H9 (cell line): ENCODE data around the gene OR14A2. TPM values are rescaled to one million over a fixed set of nuclear protein-coding genes. Genes with fewer than 3 reads are reported as not detected.
"Not testable (repeated sequence)": the region's sequence is repeated elsewhere in the genome, so short reads cannot be mapped to it uniquely, and the experiment has no call there.

Source experiments
- DNase-seq: peaks from one replicate; pipeline ENCODE4 v3.0.0-alpha.2; 2017
- H2AFZ ChIP-seq: one replicate; pipeline ENCODE4 v1.6.1; 2013; ENCODE audit warnings: mild to moderate bottlenecking, low read length, control low read depth, moderate library complexity
- H2AK5ac ChIP-seq: 2 replicates; pipeline ENCODE4 v1.6.1; 2013; ENCODE audit warnings: low read length, control low read depth, mixed read lengths; ENCODE audit not compliant: insufficient read length
- H2BK120ac ChIP-seq: one replicate; pipeline ENCODE4 v1.6.1; 2013; ENCODE audit warnings: low read depth, mild to moderate bottlenecking, low read length, control low read depth, inconsistent platforms; ENCODE audit not compliant: poor library complexity, severe bottlenecking
- H2BK12ac ChIP-seq: 2 replicates; pipeline ENCODE4 v1.6.1; 2013; ENCODE audit warnings: low read length, control low read depth, mixed read lengths, low read depth; ENCODE audit not compliant: insufficient read length
- H2BK15ac ChIP-seq: 2 replicates; pipeline ENCODE4 v1.6.1; 2013; ENCODE audit warnings: low read depth, low read length, control low read depth
- H2BK20ac ChIP-seq: one replicate; pipeline ENCODE4 v1.6.1; 2013; ENCODE audit warnings: low read depth, mild to moderate bottlenecking, low read length, control low read depth, inconsistent platforms; ENCODE audit not compliant: poor library complexity, severe bottlenecking
- H2BK5ac ChIP-seq: 2 replicates; pipeline ENCODE4 v1.6.1; 2013; ENCODE audit warnings: low read length, control low read depth, mixed read lengths; ENCODE audit not compliant: insufficient read length
- H3K14ac ChIP-seq: 2 replicates; pipeline ENCODE4 v1.6.1; 2013; ENCODE audit warnings: low read length, control low read depth; ENCODE audit not compliant: insufficient read depth
- H3K18ac ChIP-seq: 2 replicates; pipeline ENCODE4 v1.6.1; 2013; ENCODE audit warnings: low read depth, mild to moderate bottlenecking, mixed read lengths, low read length, control low read depth; ENCODE audit not compliant: insufficient read length
- H3K23ac ChIP-seq: 2 replicates; pipeline ENCODE4 v1.6.1; 2013; ENCODE audit warnings: low read length, control low read depth, mixed read lengths, low read depth; ENCODE audit not compliant: insufficient read length
- H3K23me2 ChIP-seq: 2 replicates; pipeline ENCODE4 v1.6.1; 2013; ENCODE audit warnings: low read depth, mild to moderate bottlenecking, mixed read lengths, low read length, control low read depth; ENCODE audit not compliant: insufficient read length, poor library complexity, severe bottlenecking
- H3K27ac ChIP-seq: 2 replicates; pipeline ENCODE4 v1.5.1; 2013; ENCODE audit warnings: low read length, control low read depth, mixed read lengths, low read depth; ENCODE audit not compliant: insufficient read length
- H3K27me3 ChIP-seq: 2 replicates; pipeline ENCODE4 v1.6.1; 2013; ENCODE audit warnings: low read length, control low read depth, inconsistent platforms; ENCODE audit not compliant: insufficient read depth
- H3K4ac ChIP-seq: 2 replicates; pipeline ENCODE4 v1.6.1; 2013; ENCODE audit warnings: low read depth, mild to moderate bottlenecking, control low read depth, inconsistent platforms, low read length, moderate library complexity
- H3K4me1 ChIP-seq: 2 replicates; pipeline ENCODE4 v1.6.1; 2013; ENCODE audit warnings: low read length, control low read depth, inconsistent platforms; ENCODE audit not compliant: insufficient read depth
- H3K4me2 ChIP-seq: 2 replicates; pipeline ENCODE4 v1.6.1; 2013; ENCODE audit warnings: low read length, control low read depth, mixed read lengths; ENCODE audit not compliant: insufficient read length, insufficient read depth
- H3K56ac ChIP-seq: 2 replicates; pipeline ENCODE4 v1.6.1; 2013; ENCODE audit warnings: low read depth, mild to moderate bottlenecking, mixed read lengths, low read length, control low read depth; ENCODE audit not compliant: insufficient read length
- H3K79me1 ChIP-seq: 2 replicates; pipeline ENCODE4 v1.6.1; 2013; ENCODE audit warnings: low read depth, mild to moderate bottlenecking, moderate library complexity, low read length, control low read depth, inconsistent platforms; ENCODE audit not compliant: insufficient read depth, poor library complexity, severe bottlenecking
- H3K79me2 ChIP-seq: 2 replicates; pipeline ENCODE4 v1.6.1; 2013; ENCODE audit warnings: low read length, control low read depth, inconsistent platforms; ENCODE audit not compliant: insufficient read depth
- H3K9ac ChIP-seq: 2 replicates; pipeline ENCODE4 v1.6.1; 2013; ENCODE audit warnings: low read length, control low read depth, mixed read lengths; ENCODE audit not compliant: insufficient read length; ENCODE audit errors: extremely low read depth
- H3K9me3 ChIP-seq: one replicate; pipeline ENCODE4 v1.6.1; 2013; ENCODE audit warnings: low read depth, low read length, inconsistent platforms; ENCODE audit not compliant: control insufficient read depth
- H3T11ph ChIP-seq: one replicate; pipeline ENCODE4 v1.6.1; 2013; ENCODE audit warnings: mild to moderate bottlenecking, low read length, control low read depth, inconsistent platforms
- H4K20me1 ChIP-seq: one replicate; pipeline ENCODE4 v1.6.1; 2013; ENCODE audit not compliant: control insufficient read depth, insufficient read length, insufficient read depth
- H4K5ac ChIP-seq: 2 replicates; pipeline ENCODE4 v1.6.1; 2013; ENCODE audit warnings: low read depth, mild to moderate bottlenecking, mixed read lengths, low read length, control low read depth; ENCODE audit not compliant: insufficient read length
- H4K8ac ChIP-seq: replicated peaks from 2 replicates; pipeline ENCODE4 v1.6.1; 2013; ENCODE audit warnings: low read length, control low read depth, mixed read lengths, low read depth; ENCODE audit not compliant: insufficient read length
- H4K91ac ChIP-seq: 2 replicates; pipeline ENCODE4 v1.6.1; 2013; ENCODE audit warnings: low read depth, mild to moderate bottlenecking, moderate library complexity, mixed read lengths, low read length, control low read depth; ENCODE audit not compliant: insufficient read length
- H3K27ac Mint-ChIP-seq, 3 experiments: 2 replicates in 2 of 3; 3 replicates in 1 of 3; pipeline ENCODE4 v1.8.0; 2020 to 2021; ENCODE audit warnings: mixed read lengths in 3 of 3, mild to moderate bottlenecking in 1 of 3, moderate library complexity in 1 of 3
- H3K27me3 Mint-ChIP-seq: 2 replicates; pipeline ENCODE4 v1.8.0; 2021; ENCODE audit warnings: low read depth, mild to moderate bottlenecking, moderate library complexity, mixed read lengths
- H3K36me3 Mint-ChIP-seq, 3 experiments: 2 replicates in 2 of 3; 3 replicates in 1 of 3; pipeline ENCODE4 v1.8.0; 2020 to 2021; ENCODE audit warnings: low read depth in 3 of 3, mixed read lengths in 3 of 3; ENCODE audit not compliant: insufficient read depth in 1 of 3
- H3K4me1 Mint-ChIP-seq, 2 experiments: 2 replicates each; pipeline ENCODE4 v1.8.0; 2020; ENCODE audit warnings: mixed read lengths in 2 of 2
- H3K4me3 Mint-ChIP-seq, 2 experiments: 2 replicates in 1 of 2; 3 replicates in 1 of 2; pipeline ENCODE4 v1.8.0; 2020 to 2021; ENCODE audit warnings: mild to moderate bottlenecking in 2 of 2, mixed read lengths in 2 of 2, moderate library complexity in 1 of 2
- H3K9me3 Mint-ChIP-seq, 2 experiments: 2 replicates in 1 of 2; 3 replicates in 1 of 2; pipeline ENCODE4 v1.8.0; 2020; ENCODE audit warnings: mild to moderate bottlenecking in 2 of 2, mixed read lengths in 2 of 2, moderate library complexity in 1 of 2
- WGBS: extraction: QIAGEN DNeasy Blood & Tissue Kit; methylation state at CpG from one replicate; pipeline ENCODE4 v1.1.7; 2013; ENCODE audit warnings: missing lambda C conversion rate, low lambda C conversion rate, mixed read lengths; ENCODE audit not compliant: insufficient read length; ENCODE audit errors: extremely low coverage; 5-methylcytosine and 5-hydroxymethylcytosine counted together
- total RNA-seq: library from RNA; stranded (reverse); gene quantifications from 2 replicates; pipeline ENCODE4 v1.2.1, GENCODE V29; 2021
- TF ChIP-seq, protein P1 (sequence below): fragments of 200-600 bp; sonication (generic); conservative IDR thresholded peaks from 3 replicates; pipeline ENCODE4 v1.8.0; 2021; ENCODE audit warnings: antibody characterized with exemption, mild to moderate bottlenecking

The OR14A2 gene
- total RNA-seq, 1 experiment from 2014 or later, result not detected

DNA sequence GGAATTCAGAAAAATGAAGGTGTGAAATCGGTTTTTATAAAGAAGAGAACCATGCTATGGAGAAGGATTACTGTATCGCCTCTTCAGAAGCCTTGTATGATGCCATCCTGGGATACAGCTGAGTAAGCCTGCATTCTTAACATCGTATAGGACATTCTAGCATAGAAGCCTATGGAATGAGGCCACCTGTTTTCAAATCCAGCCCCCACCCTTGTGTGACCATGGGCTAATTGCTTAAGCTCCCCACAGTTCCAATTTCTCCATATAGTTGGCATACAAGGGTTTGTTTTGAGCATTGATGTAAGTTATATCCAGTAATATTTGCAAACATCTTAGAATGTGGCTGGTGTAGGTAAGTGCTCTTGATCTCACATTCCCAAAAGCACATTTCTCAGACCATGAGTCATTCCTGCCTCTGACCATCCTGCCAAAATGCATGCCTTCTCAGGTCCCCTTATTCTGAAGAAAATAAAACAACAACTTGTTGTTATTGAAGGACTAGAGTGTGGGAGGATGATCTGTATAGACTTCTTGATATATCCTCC is 1.5 kb downstream of the OR14A2 start:
- DNase-seq, result no peak
- no peak overlapping the region for H4K8ac ChIP-seq

DNA sequence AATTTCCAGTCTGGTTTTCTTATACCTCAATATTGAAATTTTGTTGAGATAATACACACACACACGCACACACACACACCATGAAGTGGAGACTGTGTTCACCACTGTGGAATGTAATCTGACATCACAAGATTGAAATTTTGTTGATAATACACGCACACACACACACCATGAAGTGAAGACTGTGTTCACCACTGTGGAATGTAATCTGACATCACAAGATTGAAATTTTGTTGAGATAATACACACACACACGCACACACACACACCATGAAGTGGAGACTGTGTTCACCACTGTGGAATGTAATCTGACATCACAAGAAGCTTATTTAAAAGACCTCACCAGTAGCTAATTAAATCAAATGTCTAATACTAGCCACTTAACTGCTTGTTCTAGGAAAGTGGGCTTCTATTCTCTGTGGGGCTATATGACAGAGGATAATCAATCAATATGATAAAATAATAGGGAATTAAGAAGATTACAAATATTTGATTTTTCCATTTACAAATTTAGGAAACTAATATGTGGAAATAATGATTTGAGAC is 5.7 kb downstream of the OR14A2 start:
- DNase-seq, result not testable (repeated sequence)

More for the DNA sequence above, 1.5 kb downstream of the OR14A2 start:
- Histone ChIP-seq H3K9ac (no peak overlapping the region), H3K56ac (no peak overlapping the region), H2BK12ac (no peak overlapping the region), H3K79me2 (no peaks in the 10 kb centered on the region), H3K4me1 (no peaks in the 10 kb centered on the region), H3K9me3 (peaks cover 13% of the 10 kb centered on the region), H3K14ac (no peak overlapping the region), H3K27ac (no peak overlapping the region), H3K79me1 (no peaks in the 10 kb centered on the region), H3K4me2 (no peak overlapping the region), H2BK20ac (no peak overlapping the region), H3K18ac (no peak overlapping the region), H2AK5ac (no peak overlapping the region), H4K5ac (no peak overlapping the region), H3K4ac (no peak overlapping the region), H4K20me1 (no peaks in the 10 kb centered on the region), H4K91ac (no peak overlapping the region), H3K23me2 (no peaks in the 10 kb centered on the region), H2AFZ (no peak overlapping the region), H2BK120ac (no peak overlapping the region), H3T11ph (no peak overlapping the region), H2BK5ac (no peak overlapping the region), H2BK15ac (no peak overlapping the region), H3K23ac (no peak overlapping the region), H3K27me3 (no peaks in the 10 kb centered on the region)
- Mint-ChIP-seq H3K4me1 (no peaks in the 10 kb centered on the region), H3K36me3 (no peaks in the 10 kb centered on the region), H3K27ac (no peak overlapping the region), H3K4me3 (no peak overlapping the region), H3K27me3 (no peaks in the 10 kb centered on the region), H3K9me3 (peaks cover 38 to 60% of the 10 kb centered on the region in 2 experiments)
- no CpG with 5 or more reads among the region's 3 CpGs for WGBS
- TF ChIP-seq, protein P1, sequence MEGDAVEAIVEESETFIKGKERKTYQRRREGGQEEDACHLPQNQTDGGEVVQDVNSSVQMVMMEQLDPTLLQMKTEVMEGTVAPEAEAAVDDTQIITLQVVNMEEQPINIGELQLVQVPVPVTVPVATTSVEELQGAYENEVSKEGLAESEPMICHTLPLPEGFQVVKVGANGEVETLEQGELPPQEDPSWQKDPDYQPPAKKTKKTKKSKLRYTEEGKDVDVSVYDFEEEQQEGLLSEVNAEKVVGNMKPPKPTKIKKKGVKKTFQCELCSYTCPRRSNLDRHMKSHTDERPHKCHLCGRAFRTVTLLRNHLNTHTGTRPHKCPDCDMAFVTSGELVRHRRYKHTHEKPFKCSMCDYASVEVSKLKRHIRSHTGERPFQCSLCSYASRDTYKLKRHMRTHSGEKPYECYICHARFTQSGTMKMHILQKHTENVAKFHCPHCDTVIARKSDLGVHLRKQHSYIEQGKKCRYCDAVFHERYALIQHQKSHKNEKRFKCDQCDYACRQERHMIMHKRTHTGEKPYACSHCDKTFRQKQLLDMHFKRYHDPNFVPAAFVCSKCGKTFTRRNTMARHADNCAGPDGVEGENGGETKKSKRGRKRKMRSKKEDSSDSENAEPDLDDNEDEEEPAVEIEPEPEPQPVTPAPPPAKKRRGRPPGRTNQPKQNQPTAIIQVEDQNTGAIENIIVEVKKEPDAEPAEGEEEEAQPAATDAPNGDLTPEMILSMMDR, result no peak

More for the DNA sequence above, 5.7 kb downstream of the OR14A2 start:
- H3K79me2 ChIP-seq, H2AFZ ChIP-seq, H4K5ac ChIP-seq, H3K4ac ChIP-seq, H3K4me1 Mint-ChIP-seq, H2BK20ac ChIP-seq, H2BK12ac ChIP-seq, H3K4me3 Mint-ChIP-seq, H3K27ac Mint-ChIP-seq, H2BK15ac ChIP-seq, H4K20me1 ChIP-seq, H3K27ac ChIP-seq, H3K18ac ChIP-seq, H2BK120ac ChIP-seq, H3K79me1 ChIP-seq, H3K56ac ChIP-seq, H3T11ph ChIP-seq, H3K36me3 Mint-ChIP-seq, H3K9ac ChIP-seq, H2BK5ac ChIP-seq, H3K4me2 ChIP-seq, H3K14ac ChIP-seq, H3K4me1 ChIP-seq, H3K23ac ChIP-seq, H3K27me3 Mint-ChIP-seq, H3K27me3 ChIP-seq, H4K91ac ChIP-seq, H2AK5ac ChIP-seq, H4K8ac ChIP-seq, H3K23me2 ChIP-seq: not testable (repeated sequence)
- H3K9me3 Mint-ChIP-seq, result peaks cover 35 to 63% of the 10 kb centered on the region in 2 experiments
- peaks cover 17% of the 10 kb centered on the region for H3K9me3 ChIP-seq
- WGBS, result no CpG with 5 or more reads among the region's 3 CpGs
